Cardiac fibroblast (primary cell): ENCODE data around the gene GDF10.

Source experiments
- DNase-seq, 2 donors: peaks; one replicate each; pipeline versions ENCODE4 v3.0.0 to v3.0.0-alpha.2; 2010; ENCODE audit warnings: low read depth in 2 of 2
- H3K4me3 ChIP-seq, 2 donors: replicated peaks in 1 of 2; 1 replicate in 1 of 2; 2 replicates in 1 of 2; pipeline ENCODE4 v1.5.1; 2011; ENCODE audit warnings: low read depth in 2 of 2, low read length in 2 of 2, mild to moderate bottlenecking in 2 of 2, moderate library complexity in 1 of 2
- CTCF ChIP-seq: IDR thresholded peaks from one replicate; pipeline ENCODE4 v1.5.1; 2011; ENCODE audit warnings: low read depth, mild to moderate bottlenecking, low read length, inconsistent platforms

Gene GDF10

GRCh38 chr10:47255033-47255813 is 44.8 kb upstream of the GDF10 start:
- TF ChIP-seq CTCF, result no peak
- no peak for DNase-seq
- no peak overlapping the region for H3K4me3 ChIP-seq

GRCh38 chr10:47255866-47256265 is 44.1 kb upstream of the GDF10 start:
- H3K4me3 ChIP-seq, result no peak overlapping the region
- no peak for TF ChIP-seq CTCF
- no peak for DNase-seq

- DNase-seq, result no peak
- no peak for TF ChIP-seq CTCF
- H3K4me3 ChIP-seq, result no peak overlapping the region
Observed at GRCh38 chr10:47256751-47257336, 43.2 kb upstream of the GDF10 start.

GRCh38 chr10:47257396-47258120 is 42.4 kb upstream of the GDF10 start:
- peak; percentile 42 to 76 for DNase-seq
- TF ChIP-seq CTCF, result no peak
- no peak overlapping the region for H3K4me3 ChIP-seq

- TF ChIP-seq CTCF, result no peak
- H3K4me3 ChIP-seq, result no peak overlapping the region
Observed at GRCh38 chr10:47258921-47259320, 41.1 kb upstream of the GDF10 start.

GRCh38 chr10:47259466-47259865 is 40.5 kb upstream of the GDF10 start:
- H3K4me3 ChIP-seq, result no peak overlapping the region
- DNase-seq, result no peak
- TF ChIP-seq CTCF, result no peak

More at GRCh38 chr10:47258921-47259320, 41.1 kb upstream of the GDF10 start:
- no peak for DNase-seq
